Pulmonary artery endothelial cell (primary cell): ENCODE results near the gene CORO2A. TPM values are rescaled to one million over a fixed set of nuclear protein-coding genes. Genes with fewer than 3 reads are reported as not detected.
"Not testable (repeated sequence)": the region's sequence is repeated elsewhere in the genome, so short reads cannot be mapped to it uniquely, and the experiment has no call there.

Experiments used
- DNase-seq: peaks from one replicate; pipeline ENCODE4 v3.0.0-alpha.2; 2011; ENCODE audit warnings: low read depth, low spot score
- total RNA-seq: library from RNA; depleted of rRNA; stranded (reverse); fragments of >200 nt; gene quantifications from 2 replicates; pipeline ENCODE4 v1.2.3, GENCODE V29; 2014

The CORO2A gene
- total RNA-seq, 1 donor from 2014 or later = 0.26 TPM

DNA sequence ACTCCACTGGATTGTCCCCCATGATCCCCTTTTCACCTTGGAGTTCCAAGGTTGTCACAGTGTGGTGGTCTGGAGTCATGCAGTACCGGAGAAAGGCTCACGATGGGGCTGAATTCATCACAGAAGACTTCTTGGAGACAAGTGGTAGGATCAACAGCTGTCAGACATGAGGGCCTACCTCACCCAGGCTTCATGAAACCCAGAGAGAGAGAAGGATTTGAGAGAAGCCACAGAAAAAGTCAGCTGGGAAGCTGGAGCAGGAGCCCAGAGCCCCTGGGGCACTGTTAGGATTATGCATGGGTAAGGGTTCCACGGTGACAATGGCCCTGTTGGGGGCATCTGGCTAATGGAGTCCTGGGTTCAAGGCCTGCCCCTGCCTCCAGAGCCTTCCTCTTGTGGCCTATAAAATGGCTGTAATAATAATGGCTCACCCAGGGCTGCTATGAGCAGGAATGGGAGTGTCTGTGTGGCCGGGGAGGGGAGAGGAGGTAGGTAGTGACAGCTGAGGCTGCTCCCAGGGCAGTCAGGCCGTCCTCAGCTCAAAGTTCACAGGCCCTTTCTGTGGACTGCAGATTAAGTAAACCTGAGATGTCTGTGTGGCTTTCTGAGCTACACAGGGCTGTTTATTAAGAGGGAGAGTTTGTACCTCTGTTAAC lies 74.3 kb downstream of the CORO2A start:
- DNase-seq = no peak

DNA sequence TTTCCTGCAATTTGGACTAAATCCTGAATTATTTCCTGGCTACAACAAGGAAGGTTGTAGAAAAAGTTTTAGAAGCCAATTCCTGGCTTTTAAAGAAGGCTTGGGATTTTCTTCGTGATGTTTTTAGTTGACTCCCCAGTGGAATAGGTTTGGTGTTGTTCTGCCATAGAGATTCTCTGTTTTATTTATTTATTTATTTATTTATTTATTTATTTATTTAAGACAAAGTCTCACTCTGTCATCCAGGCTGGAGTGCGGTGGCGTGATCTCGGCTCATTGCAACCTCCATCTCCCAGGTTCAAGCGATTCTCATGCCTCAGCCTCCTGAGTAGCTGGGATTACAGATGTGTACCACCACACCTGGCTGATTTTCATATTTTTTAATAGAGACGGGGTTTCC lies 75.3 kb downstream of the CORO2A start:
- DNase-seq = not testable (repeated sequence)

DNA sequence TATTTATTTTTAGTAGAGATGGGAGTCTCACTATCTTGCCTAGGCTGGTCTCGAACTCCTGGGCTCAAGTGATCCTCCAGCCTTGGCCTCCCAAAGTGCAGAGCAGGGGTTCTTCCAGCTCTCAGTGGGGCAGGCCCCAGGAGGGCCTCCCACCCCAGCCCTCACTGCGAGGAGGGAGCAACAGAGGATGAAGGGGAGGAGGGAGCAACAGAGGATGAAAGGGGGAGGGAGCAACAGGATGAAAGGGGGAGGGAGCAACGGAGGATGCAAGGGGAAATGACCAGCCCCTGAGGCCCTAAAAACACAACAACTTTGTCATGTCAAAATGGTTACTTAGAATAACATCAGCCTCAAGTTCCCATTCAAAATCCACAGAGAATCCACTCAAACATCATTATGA lies 83.4 kb downstream of the CORO2A start:
- DNase-seq = no peak

DNA sequence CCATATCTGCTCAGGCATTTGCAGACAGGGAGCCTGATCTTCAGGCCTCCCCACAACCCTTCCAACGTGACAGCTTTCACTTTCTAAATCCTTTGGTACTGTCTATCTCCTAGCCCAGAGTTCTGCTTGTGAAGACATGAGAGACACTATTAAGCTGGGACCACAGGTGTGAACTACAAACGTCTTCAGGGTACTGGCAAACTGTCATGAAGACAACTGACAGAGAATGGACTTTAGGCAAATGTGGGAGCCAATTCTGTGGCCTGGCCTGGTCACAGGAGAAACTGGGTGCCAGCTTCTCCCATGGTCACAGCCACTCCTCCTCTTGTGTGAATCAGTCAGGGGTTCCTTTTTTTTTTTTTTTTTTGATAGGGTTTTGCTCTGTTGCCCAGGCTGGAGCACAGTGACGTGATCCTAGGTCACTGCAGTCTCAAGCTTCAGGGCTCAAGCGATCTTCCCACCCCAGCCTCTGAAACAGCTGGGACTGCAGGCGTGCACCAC lies 83.9 kb downstream of the CORO2A start:
- DNase-seq = no peak

DNA sequence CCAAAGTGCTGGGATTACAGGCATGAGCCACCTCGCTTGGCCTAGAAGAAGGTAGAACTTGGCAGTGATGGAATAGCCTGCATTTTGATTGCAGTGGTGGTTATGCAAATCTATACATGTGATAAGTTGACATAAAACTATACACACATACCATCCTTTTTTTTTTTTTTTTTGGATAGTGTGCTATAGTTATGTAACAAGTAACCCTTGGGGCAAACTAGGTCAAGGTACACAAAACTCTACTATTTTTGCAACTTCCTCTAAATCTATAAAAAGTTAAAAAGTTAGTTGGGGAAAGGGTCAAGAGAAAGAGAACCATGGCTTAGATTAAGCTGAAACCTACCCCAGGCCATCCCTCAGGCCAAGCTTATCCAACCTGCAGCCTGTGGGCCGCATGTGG lies 84.5 kb downstream of the CORO2A start:
- no peak for DNase-seq

DNA sequence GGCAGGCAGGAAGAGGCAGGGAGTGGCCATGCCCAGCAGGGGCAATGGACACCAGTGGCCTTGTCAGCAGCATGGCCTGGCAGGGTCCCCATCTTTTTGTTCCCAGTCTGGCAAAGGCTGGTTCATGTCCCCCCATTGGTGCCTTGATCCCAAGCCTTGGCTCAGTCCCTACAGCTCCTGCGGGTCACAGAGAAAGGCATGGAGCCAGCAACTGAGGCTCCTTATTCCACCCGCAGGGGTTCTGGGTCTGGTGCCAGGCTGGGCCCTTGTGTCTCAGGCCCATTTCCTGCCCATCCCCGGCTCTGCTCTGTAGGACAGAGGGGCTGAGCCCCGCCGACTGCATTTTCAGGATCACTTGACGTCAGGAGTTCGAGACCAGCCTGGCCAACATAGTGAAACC lies 87.4 kb downstream of the CORO2A start:
- no peak for DNase-seq

DNA sequence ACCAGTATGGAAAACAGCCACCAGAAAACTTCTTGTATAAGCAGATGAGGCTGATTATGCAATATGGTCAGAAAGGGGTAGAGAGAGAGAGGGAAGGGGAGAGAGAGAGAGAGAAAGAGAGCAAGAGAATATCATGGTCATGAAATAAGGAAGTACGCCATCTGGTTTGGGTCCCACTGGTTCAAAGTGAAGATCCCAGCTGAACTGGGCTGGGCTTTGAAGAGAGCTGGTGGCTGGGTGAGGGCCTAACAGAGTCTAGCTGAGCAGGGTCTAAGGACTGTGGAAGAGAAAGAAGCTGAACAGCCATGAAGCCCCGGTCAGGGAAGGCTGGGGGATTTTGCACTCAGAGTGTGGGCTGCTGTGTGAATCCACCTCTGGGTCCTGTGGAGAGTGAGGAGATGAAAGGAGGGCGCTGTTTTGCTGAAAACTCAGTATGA lies 88.0 kb downstream of the CORO2A start:
- no peak for DNase-seq

DNA sequence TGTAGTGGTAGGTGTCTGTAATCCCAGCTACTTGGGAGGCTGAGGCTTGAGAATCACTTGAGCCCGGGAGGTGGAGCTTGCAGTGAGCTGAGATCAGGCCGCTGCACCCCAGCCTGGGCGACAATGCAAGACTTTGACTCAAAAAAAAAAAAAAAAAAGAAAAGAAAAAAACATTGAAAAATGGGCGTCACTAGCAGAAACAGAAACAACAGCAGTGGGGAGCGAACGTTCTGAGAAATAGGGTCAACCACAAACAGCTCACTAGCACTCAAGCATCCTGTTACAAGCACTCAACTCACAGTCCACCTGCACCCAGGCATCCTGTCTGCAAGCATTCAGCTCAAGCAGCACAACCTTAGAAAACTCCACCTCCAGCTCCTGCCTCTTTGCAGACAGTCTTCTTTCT lies 90.6 kb downstream of the CORO2A start:
- no peak for DNase-seq

DNA sequence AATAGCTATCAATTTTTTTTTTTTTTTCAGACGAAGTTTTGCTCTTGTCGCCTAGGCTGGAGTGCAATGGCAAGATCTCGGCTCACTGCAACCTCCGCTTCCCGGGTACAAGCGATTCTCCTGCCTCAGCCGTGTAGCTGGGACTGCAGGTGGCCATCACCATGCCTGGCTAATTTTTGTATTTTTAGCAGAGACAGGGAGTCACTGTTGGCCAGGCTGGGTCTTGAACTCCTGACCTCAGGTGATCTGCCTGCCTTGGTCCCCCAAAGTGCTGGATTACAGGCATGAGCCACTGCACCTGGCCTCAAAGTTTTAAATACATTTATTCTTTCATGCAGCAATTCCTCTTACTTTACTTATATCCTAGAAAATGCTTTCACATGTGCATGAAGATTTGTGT lies 91.0 kb downstream of the CORO2A start:
- no peak for DNase-seq

DNA sequence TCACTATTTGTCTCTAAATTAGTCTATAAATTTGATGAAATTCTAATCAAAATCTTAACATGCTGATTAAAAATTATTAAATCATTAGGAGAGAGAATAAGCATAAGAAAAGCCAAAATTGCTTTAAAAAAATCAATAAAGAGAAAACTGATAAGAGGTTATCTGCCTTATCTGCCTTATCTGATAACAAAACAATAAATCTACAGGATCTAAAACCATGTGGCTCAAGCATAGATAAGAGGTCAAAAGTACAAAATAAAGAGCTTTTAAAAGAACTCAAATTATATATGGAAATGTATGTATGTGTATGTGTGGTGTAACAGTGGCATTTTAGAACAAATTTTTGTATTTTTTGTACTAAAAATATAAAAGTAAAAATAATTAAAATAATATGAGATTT lies 92.0 kb downstream of the CORO2A start:
- DNase-seq = no peak

DNA sequence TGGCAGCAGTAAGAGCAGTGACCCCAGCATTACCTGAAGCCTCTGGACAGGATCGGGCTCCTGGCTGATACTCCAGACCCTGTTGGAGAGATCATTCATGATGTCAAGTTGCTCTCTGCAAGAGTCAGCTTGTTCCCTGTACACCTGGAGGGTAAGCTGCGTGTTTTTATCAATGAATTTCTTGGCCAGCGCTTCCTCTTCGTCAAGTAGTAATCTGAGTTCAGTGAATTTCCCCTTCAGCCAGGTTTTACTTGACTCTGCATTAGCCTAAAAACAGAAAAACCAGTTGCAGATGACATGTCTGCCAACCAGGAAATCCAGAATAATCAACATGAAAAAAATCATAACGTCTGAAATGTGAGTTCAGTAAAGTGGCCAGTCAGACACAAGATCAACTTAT lies 92.5 kb downstream of the CORO2A start:
- DNase-seq = no peak

DNA sequence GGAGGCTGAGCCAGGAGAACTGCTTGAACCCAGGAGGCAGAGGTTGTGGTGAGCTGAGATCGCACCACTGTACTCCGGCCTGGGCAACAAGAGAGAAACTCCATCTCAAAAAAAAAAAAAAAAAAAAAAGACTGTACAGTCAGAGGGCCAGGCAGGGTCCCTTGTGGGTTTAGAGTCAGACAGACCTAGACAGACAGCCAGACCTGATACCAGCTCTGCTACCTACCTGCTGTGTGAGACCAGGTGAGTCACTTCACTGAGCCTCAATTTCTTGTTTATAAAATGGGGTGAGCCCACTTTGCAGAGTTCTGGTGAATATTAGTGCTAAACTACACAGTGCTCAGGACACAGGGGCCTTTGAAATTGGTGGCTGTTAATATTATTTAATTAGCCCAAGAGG lies 93.1 kb downstream of the CORO2A start:
- no peak for DNase-seq

DNA sequence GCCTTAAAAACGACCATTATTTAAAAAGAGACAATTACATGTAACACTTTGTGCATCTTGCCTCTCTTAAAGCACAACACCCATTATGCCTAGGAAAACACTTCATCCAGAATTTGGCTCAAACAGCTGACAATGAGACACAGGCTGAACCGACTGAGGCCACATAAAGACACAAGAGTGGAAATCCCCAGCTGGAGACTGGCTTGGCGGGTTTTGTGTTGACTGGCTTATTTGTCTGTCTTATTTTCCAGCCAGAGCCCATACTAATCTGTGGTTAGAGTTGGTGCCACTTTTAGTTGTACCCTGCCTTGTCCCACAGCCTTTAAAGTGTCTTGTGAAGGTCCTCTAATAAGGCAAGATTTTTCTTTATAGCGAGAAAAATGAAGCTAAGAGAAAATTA lies 94.6 kb downstream of the CORO2A start:
- no peak for DNase-seq

DNA sequence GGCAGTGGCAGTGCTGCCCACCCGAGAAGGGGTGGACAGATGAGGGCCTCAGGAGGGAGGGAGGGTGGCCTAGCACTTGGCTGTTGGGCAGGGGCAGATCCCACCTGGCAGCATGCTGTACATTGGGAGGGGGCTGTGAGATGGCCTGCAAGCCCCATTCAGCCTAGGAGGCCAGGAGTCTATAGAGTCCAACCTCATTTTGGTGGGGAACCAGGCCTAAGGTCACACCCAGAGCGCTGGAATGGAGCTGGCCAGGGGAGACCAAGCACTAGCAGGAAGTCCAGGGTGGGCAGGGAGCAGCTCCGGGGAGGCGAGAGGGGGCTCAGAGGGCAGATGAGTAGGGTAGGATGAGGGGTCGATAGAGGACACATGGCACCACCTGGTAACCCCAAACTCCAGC lies 96.3 kb downstream of the CORO2A start:
- no peak for DNase-seq

DNA sequence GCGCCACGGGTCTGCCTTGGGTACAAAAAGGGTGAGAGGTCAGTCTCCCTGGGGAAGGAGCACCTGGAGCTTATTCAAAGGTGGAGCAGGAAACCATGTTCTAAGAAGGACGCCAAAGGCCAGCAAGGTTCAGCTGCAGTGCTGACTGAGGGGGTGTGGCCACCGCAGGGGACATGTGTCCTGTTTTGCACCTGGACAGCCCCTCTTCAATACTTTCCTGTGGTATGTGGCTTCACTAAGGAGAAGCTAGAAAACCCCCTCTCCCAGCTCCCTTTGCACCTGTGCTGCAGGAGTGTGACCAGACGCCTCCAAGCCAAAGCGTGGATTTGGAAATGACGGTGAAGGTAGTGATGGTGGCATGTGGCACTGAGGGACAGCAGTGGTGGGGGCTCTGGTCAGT lies 97.0 kb downstream of the CORO2A start:
- DNase-seq = no peak

DNA sequence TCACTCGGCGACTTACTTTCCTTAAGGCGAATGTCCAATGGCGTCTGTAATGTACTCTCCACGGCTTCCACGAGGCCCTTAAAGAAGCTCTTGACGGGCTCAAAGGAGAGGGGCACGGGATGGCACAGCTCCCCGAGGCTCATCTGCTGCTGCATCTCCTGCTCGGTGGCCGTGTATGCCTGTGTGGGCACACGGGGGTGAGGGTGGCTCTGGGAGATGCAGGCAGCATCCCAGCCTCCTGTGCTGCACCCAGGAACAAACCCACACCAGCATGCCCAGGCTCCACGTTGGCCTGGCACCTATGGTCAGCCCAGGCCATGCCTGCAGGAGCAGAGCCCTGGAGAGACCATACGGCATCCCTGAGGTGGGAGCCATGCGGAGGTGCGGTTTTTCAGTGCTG lies 97.6 kb downstream of the CORO2A start:
- DNase-seq = no peak

DNA sequence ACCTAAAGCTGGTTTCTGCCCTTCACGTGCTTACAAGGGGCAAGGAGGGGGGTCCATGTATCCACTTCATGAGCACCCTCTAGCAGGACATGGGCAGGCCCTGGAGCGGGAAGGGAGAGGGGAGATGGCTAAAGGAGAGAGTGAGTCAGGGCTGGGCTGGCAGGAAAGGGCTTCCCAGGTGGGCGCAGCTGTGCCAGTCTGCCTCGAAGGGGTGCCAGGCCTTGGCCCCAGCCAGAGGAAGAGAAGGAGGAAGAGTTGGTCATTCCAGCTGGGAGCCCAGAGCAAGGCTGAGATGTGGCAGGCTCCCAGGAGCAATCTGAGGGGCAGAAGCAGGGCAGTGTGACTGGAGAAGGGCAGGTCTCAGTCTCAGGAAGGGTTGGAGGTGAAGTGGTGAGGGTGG lies 98.1 kb downstream of the CORO2A start:
- DNase-seq = no peak

DNA sequence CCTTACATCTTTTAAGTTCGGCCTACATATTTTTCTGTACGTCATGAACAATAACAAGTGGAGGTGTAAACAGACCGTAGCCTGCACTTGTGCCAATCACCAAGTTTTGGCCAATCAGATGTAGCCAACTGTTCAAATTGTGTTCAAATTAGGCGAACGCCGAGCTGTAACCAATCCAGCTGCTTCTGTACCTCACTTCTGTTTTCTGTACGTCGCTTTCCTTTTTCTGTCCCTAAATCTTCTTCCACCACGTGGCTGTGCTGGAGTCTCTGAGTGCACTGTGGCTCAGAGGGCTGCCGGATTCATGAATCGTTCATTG lies 99.9 kb downstream of the CORO2A start:
- DNase-seq = no peak

DNA sequence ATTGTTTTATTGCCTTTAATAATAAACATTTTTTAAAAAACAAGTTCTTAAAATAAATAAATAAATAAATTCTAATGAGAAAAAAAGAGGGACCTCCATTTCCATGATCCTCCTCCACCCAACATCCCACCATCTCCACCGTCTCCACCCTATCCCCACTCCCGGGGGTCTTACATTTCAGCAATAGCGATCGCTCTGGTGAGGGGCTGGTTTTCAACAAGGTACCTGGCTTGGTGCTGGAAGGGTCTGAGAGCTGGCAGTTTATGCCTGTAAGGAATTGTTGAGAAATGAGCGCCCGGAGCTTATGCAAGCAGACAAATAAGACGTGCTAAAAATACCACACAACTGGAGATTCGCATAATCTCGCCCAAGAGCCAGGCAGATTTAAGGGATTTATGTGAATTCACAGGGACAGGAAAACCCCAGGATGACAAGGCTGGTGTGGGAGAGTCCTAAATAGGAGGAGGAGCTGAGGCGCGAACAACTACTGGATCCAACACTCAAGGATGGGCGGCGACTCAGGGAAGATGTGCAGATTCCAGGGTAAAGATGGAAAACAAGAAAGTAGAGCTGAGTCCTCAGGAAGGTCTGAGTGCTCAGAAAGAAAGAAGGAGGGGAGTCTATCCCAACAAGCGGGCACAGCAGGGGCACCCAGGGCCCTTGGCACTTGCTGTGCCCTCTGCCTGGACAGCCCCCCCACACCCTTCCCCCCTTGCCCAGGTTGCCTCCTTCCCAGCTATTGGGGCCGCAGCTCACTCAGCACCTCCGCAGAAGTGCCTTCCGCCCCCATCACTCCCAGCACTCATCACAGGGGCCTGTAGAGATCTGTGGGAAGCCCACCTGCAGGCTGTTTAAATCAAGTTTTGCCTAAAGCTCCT lies 100.5 kb downstream of the CORO2A start:
- DNase-seq = no peak

DNA sequence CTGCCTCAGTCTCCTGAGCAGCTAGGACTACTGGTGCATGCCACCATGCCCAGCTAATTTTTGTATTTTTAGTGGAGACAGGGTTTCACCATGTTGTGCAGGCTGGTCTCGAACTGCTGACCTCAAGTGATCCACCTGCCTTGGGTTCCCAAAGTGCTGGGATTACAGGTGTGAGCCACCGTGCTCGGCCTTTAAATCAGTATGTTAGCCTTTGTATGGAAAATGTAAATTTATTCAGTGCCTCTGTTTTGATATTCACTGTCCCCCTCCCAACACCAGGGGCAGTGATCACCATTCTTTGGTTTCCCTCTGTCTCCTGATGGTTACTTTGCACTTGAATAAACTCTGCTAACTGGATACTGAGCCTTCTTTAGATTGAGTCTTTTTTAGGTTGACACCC lies 101.8 kb downstream of the CORO2A start:
- DNase-seq = not testable (repeated sequence)

DNA sequence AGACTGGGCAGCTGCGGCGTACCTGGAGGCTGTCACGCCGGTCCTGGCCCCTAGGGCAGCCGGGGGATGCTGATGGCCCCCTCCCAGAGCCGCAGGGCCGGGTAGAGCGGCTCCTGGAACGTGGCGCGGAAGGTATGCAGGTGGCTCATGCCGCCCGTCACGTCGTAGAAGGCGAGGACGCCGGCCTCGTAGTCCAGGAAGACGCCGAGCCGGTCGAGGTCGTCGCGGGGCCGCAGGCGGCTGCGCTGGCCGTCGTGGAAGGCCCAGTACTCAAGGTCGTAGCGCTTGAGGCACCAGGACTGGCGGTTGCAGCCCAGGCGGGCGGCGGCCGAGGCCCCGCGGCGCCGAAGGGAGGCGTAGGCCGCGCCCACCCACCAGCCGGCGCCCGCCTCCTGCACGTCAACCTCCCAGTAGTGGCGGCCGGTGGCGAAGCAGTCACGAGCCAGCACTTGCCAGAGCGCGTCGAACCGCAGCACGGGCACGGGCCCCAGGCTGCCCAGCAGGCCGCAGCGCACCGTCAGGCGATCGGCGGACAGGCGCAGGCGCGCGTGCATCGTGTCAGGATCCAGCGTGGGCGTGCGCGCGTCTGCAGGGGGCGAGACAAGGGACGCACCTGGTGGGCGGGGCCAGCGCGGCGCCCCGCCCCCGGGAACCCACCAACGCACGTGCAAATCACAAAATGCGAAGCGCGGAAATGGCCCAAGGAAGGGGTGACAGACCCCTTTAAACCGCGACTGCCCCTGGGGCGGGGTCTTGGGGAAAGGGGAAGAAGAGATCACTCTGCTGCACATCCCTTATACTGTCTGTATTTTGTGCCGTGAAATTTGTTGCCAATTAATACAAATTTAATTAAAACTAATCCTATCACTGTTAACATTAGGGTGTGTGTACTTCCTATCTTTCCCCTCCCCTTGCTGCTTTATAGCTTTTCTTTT lies 104.8 kb downstream of the CORO2A start:
- DNase-seq = no peak

DNA sequence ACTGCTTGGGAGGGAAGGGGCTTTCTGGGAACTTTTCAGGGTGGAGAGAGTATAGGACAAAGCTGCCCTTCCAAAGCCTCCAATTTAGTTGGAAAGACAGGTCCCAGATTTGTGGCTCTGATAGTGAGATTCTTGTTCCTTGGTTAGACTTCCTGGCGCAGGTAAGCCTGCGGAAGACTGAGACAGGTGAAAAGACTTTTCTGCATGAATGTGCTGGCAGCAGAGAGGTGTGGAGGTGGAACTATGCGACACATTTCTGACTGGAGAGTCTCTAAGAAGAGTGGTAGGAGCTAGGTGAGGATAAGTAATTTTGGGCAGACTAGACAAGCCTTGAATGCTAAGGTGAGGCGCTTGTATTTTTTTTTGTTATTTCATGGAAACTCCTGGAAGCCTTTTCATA lies 106.0 kb downstream of the CORO2A start:
- no peak for DNase-seq
